OCI-LY3 (cell line): ENCODE results near the gene PARVA.
"Not testable (repeated sequence)": the region's sequence is repeated elsewhere in the genome, so short reads cannot be mapped to it uniquely, and the experiment has no call there.

ENCODE experiments used
- H2AFZ ChIP-seq: fragments of 200-600, 300-600 bp; shearing (Covaris generic); 2 replicates; pipeline ENCODE4 v1.6.0; 2014; ENCODE audit warnings: antibody characterized with exemption, low read depth, low read length
- H3K27ac ChIP-seq: fragments of 200-600, 300-600 bp; sonication (generic); 2 replicates; pipeline ENCODE4 v1.5.1; 2014; ENCODE audit warnings: mild to moderate bottlenecking, low read length, moderate library complexity, mixed read lengths
- H3K27me3 ChIP-seq: fragments of 200-600, 300-600 bp; sonication (generic); 2 replicates; pipeline ENCODE4 v1.6.1; 2014; ENCODE audit warnings: low read depth, low read length, mixed read lengths
- H3K36me3 ChIP-seq: fragments of 200-600, 300-600 bp; sonication (generic); replicated peaks from 2 replicates; pipeline ENCODE3; 2014; ENCODE audit warnings: low read depth, low read length, mixed read lengths
- H3K4me1 ChIP-seq: fragments of 300-600, 200-600 bp; sonication (generic); 2 replicates; pipeline ENCODE4 v1.6.1; 2014; ENCODE audit warnings: low read length, mixed read lengths
- H3K4me2 ChIP-seq: fragments of 200-600, 300-600 bp; sonication (generic); 2 replicates; pipeline ENCODE4 v1.6.1; 2014; ENCODE audit warnings: low read length, mixed read lengths
- H3K4me3 ChIP-seq: fragments of 300-600, 200-600 bp; sonication (generic); 2 replicates; pipeline ENCODE4 v1.5.1; 2014; ENCODE audit warnings: antibody characterized with exemption, mild to moderate bottlenecking, low read length, moderate library complexity
- H3K79me2 ChIP-seq: fragments of 300-600, 200-600 bp; shearing (Covaris generic); 2 replicates; pipeline ENCODE4 v1.6.1; 2014; ENCODE audit warnings: mild to moderate bottlenecking, low read length, mixed read lengths
- H3K9ac ChIP-seq: fragments of 300-600, 200-600 bp; shearing (Covaris generic); 2 replicates; pipeline ENCODE4 v1.6.0; 2014; ENCODE audit warnings: mild to moderate bottlenecking, low read length, moderate library complexity
- H3K9me3 ChIP-seq: fragments of 200-600, 300-600 bp; shearing (Covaris generic); 2 replicates; pipeline ENCODE4 v1.6.1; 2014; ENCODE audit warnings: low read length, mixed read lengths; ENCODE audit not compliant: insufficient read depth
- H4K20me1 ChIP-seq: fragments of 200-600, 300-600 bp; sonication (generic); 2 replicates; pipeline ENCODE4 v1.6.1; 2016; ENCODE audit warnings: low read length, mixed read lengths; ENCODE audit not compliant: insufficient read depth
- CTCF ChIP-seq: fragments of 200-600, 300-600 bp; sonication (generic); IDR thresholded peaks from 2 replicates; pipeline ENCODE4 v1.5.1; 2014; ENCODE audit warnings: antibody characterized with exemption, low read length, low read depth
- EZH2phosphoT487 ChIP-seq: fragments of 200-600 bp; shearing (Covaris generic); IDR thresholded peaks from 2 replicates; pipeline ENCODE4 v1.6.1; 2018; ENCODE audit warnings: antibody characterized with exemption, mixed run types, low read depth

PARVA gene

GRCh38 chr11:12518606-12519385 lies 141.4 kb downstream of the PARVA start:
- no peaks in the 10 kb centered on the region for H3K9me3 ChIP-seq

GRCh38 chr11:12520054-12520453 lies 142.7 kb downstream of the PARVA start:
- Histone ChIP-seq H3K36me3 (no peaks in the 10 kb centered on the region), H3K4me3 (no peak overlapping the region), H3K9ac (no peak overlapping the region), H3K4me2 (no peak overlapping the region), H3K9me3 (no peaks in the 10 kb centered on the region), H3K79me2 (no peaks in the 10 kb centered on the region), H3K4me1 (no peaks in the 10 kb centered on the region), H3K27ac (no peak overlapping the region), H4K20me1 (no peaks in the 10 kb centered on the region), H3K27me3 (peaks cover 18% of the 10 kb centered on the region; the same call in 1 of the 2 replicates), H2AFZ (no peak overlapping the region)
- TF ChIP-seq CTCF (no peak), EZH2phosphoT487 (no peak)

More at GRCh38 chr11:12518606-12519385, 141.4 kb downstream of the PARVA start:
- Histone ChIP-seq H2AFZ (no peak overlapping the region), H3K4me3 (no peak overlapping the region), H3K79me2 (no peaks in the 10 kb centered on the region), H3K27ac (no peak overlapping the region), H3K9ac (no peak overlapping the region), H3K4me1 (no peaks in the 10 kb centered on the region), H3K27me3 (peaks cover 18% of the 10 kb centered on the region; the same call in 1 of the 2 replicates), H3K36me3 (no peaks in the 10 kb centered on the region), H4K20me1 (no peaks in the 10 kb centered on the region), H3K4me2 (no peak overlapping the region)
- TF ChIP-seq CTCF (no peak), EZH2phosphoT487 (no peak)

- H3K9ac ChIP-seq, H3K79me2 ChIP-seq, H3K9me3 ChIP-seq, H3K36me3 ChIP-seq, H3K4me1 ChIP-seq, H3K4me3 ChIP-seq, H4K20me1 ChIP-seq, H2AFZ ChIP-seq, H3K4me2 ChIP-seq, H3K27ac ChIP-seq: not testable (repeated sequence)
- peaks cover 18% of the 10 kb centered on the region; the same call in 1 of the 2 replicates for H3K27me3 ChIP-seq
Measured at GRCh38 chr11:12520576-12520975, 143.2 kb downstream of the PARVA start.

GRCh38 chr11:12523180-12523924 lies 146.0 kb downstream of the PARVA start:
- no peak overlapping the region for H3K9ac ChIP-seq
- H3K79me2 ChIP-seq, result no peaks in the 10 kb centered on the region
- H3K36me3 ChIP-seq, result no peaks in the 10 kb centered on the region
- no peaks in the 10 kb centered on the region for H3K9me3 ChIP-seq
- no peak overlapping the region for H3K4me3 ChIP-seq
- peaks cover 18% of the 10 kb centered on the region; the same call in 1 of the 2 replicates for H3K27me3 ChIP-seq
- no peak for TF ChIP-seq CTCF
- TF ChIP-seq EZH2phosphoT487, result no peak
- H3K4me1 ChIP-seq, result no peaks in the 10 kb centered on the region
- no peaks in the 10 kb centered on the region for H4K20me1 ChIP-seq
- no peak overlapping the region for H3K4me2 ChIP-seq
- no peak overlapping the region for H3K27ac ChIP-seq
- no peak overlapping the region for H2AFZ ChIP-seq
